Cerebellar nuclear complex (tissue), 1 donor: ENCODE data around the gene CST4.
"Not testable (repeated sequence)": the region's sequence is repeated elsewhere in the genome, so short reads cannot be mapped to it uniquely, and the experiment has no call there.

Experiments
- DNase-seq, 2 experiments: peaks; one replicate each; lab custom pipeline; 2025; lab: John Stamatoyannopoulos, UW

CST4 gene

DNA sequence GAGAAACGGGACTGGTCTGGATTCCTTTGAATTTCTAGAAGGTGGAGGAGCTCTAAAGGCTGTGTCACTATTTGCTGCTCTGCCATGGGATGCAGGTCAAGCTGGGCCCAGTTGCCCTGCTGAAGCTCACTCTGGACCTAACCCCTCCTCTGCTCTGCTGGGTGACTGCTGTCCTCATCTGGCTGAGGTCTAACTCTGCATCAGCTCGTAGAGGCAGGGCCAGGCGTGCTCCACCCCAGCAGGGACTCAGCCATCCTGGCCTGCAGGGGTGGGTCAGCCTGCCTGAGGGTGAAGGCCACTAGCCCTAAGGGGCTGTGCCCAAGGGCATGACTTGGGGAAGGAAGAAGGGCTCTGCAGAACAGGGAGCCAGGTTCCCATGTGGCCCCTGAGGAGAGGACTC, 852 bp downstream of the CST4 start:
- no peak for DNase-seq

DNA sequence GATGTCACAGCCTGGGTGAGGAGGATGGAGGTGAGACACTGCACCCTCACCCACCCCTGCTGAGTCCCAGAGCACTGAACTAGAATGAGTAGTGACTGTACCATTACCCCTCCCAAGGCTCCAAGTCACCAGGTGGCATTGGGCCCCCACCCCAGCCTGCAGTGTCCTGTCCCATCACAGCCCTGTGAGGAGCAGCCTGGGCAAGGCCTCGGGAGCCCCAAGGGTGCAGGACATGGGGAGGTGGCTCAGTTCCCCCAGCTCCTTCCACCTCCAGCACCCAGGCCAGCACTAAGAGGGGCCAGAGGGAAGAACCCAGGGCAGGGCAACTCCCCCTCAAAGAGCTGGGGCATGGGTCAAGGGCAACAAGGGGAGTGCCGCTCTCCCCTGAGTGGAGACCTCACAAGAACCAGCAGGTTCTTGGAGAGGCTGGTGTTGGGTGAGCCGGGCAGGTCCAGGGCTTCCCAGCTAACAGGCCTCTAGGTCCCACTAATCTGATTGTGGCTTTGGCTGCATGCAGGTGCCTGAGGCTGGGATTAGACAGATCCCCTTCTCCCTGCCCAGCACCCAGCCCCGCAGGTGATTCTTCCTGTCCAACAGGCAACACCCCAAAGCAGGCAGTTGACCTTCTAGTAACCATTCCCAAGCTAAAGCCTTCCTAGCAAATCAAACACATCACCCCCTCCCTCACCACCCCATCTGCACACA, 2.6 kb downstream of the CST4 start:
- DNase-seq, result no peak

GRCh38 chr20:23685529-23685896, 3.3 kb downstream of the CST4 start:
- not testable (repeated sequence) for DNase-seq

DNA sequence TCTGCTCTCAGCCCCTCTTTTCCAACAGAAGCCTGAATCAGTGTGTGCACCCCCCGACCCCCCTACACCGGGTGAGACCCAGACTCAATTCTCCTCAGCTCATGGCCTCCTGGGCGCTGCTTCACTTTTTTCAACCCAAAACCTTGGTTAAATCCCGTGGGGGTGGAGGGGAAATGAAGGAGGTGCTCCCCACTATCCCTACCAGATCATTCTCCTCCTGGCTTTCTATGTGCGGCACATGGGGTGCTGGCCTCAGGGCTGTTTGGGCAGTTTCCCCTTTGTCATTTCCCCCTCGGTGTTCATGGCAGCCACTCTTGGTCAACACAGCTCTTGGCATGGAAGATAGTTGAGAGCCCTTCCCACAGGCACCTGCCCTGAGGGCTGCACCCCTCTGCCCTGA, 4.6 kb downstream of the CST4 start:
- DNase-seq, result no peak

GRCh38 chr20:23683807-23684206, 5.0 kb downstream of the CST4 start:
- DNase-seq, result no peak

DNA sequence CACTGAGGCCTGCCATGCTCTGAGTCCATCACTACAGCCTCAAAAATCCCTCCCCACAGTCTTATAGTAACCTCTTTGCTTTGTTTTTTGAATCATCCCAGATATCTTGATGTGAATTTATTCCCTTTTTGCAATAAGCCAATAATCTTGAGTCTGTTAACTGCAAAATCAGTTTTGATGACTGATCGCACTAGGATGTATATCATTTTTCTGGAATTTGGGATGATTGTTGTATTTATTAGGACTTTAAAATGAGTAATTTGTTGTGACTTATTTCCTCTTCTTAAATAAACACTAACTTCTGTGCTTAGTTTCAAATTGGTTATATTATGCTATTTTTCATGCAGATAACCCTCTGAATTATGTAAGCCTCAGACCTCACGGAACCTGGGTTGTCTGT, 5.6 kb downstream of the CST4 start:
- DNase-seq, result no peak

GRCh38 chr20:23680146-23680545, 8.7 kb downstream of the CST4 start:
- DNase-seq, result no peak

GRCh38 chr20:23679133-23680092, 9.4 kb downstream of the CST4 start:
- DNase-seq, result no peak

GRCh38 chr20:23673209-23673608, 15.6 kb downstream of the CST4 start:
- DNase-seq, result no peak

GRCh38 chr20:23672158-23672557, 16.7 kb downstream of the CST4 start:
- DNase-seq, result no peak

DNA sequence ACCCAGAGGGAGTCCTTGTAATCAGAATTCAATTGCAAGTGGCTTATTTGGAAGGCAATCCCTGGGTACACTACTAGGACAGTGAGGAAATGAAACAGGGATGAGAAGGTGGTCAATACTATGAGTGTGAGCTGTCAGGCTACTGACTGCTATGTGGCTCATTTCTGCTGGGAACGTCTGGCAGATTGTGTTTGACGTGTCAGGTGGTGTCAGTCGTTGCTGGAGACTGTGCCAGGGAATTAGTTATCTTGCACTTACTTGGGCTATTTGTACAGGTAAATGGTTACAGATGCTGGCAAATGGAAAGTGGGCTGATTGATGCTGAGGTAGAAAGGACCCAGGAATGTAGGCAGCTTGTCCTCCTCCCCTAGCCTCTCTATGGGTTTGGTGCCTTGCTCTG, 17.4 kb downstream of the CST4 start:
- no peak for DNase-seq

DNA sequence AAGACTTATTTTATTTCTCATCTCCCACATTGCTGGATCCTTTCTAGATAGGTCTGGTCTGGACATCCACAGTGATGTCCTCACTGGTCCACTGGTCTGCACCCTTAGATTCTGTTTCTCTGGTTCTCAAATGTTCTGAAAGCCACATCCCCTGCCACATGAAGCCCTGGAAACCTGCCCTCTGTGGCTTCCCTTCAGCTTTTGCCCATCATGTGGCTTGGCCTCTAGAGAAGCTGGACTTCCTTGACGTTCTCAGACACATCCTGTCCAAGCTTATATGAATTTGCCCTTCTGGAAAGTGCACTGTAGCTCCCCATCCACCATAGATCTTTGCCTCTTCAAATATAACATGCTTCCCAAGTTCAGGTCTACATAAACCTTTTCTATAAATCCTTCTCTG, 18.5 kb downstream of the CST4 start:
- no peak for DNase-seq

DNA sequence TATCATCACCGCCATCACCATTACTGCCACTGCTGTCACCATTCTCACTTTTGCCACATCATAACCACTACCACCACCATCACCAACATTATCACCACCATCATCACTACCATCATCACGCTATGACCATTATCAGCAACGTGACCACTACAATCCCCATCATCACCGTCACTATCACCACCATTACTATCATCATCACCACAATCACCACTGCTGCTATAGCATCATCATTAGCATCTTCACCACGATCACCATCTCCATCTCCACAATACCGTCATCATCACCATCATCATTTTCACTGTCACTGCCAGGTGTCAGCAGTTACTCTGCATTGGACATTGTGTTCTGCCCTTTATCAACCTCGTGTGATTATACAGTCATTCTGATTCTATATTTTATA, 19.0 kb downstream of the CST4 start:
- DNase-seq, result no peak

GRCh38 chr20:23669327-23669726, 19.5 kb downstream of the CST4 start:
- DNase-seq, result no peak

DNA sequence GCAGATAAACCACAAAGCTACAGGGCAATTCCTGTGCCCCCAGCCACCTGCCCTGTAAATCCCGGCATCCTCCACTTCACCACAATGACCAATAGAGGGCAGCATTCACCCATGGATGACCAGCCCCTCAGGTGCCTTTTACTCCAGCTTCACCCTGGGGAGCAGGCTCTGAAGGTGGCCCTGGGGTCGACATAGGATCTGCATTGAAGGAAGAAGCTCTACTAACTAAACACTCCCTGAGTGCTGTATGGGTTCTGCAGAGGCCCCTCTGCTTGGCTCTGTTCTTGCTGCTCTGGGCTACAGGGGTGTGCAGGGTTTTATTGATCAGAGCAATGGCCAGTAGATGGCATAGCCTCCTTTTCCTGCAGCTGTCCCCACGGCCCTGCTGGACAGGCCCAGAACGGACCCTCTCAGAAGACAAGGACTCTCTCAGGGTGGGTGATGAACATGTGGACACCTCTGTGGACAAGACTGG, 20.3 kb downstream of the CST4 start:
- DNase-seq, result no peak

DNA sequence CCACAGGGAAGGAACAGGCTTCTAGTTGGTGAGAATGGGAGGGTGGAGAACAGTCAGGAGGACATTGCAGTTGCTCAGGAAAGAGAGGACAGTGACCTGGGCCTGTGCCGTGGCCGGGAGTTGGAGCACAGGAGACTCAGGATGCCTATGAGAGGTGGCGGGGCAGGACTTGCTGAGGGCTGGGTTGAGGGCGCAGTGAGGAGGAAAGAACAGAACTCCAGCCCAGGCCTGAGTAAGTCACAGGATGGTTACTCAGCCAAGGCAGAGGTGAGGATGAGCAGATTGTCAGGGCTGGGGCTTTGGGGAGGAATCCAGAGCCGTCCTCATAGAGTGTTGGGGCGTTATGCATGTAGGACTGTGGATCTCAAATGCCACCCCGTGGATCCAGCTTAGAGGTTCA, 21.2 kb downstream of the CST4 start:
- no peak for DNase-seq

- DNase-seq, result no peak
Measured at GRCh38 chr20:23666698-23667097, 22.1 kb downstream of the CST4 start.

DNA sequence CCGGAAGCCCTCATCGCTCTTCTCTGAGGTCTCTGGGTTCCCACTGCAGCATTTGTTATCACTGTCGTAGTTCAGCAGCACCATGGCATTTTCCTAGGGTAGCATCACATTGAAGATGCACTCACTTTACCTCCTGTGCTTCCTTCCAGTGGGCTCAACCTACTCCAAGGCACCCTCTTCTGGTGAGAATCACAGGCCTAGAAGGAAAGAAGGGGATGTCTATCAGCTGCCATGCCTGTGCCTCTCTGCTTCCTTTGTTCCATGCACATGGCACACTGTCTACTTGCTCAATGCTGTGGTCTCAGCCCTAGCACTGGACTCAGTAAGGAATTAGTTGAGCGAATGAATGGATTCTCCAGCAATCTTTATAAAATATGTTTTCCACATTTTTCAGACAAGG, 22.6 kb downstream of the CST4 start:
- DNase-seq, result no peak

DNA sequence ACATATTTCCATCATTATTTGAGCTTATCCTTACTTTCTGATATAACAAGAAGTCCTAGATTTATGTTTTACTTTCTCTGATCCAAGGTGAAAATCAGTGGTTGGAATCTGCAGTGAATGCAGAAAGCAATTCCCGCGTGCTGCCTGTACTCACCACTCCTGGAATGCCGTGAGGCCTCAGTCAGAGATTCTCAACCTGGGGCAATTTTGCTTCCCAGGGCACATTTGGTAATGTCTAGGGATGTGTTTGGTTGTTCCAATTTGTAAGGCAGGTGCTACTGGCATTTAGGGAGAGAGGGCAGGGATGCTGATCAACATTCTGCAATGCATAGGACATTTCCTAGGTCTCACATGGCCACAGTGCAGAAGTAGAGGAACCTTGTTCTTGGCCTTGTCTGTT, 23.9 kb downstream of the CST4 start:
- no peak for DNase-seq

DNA sequence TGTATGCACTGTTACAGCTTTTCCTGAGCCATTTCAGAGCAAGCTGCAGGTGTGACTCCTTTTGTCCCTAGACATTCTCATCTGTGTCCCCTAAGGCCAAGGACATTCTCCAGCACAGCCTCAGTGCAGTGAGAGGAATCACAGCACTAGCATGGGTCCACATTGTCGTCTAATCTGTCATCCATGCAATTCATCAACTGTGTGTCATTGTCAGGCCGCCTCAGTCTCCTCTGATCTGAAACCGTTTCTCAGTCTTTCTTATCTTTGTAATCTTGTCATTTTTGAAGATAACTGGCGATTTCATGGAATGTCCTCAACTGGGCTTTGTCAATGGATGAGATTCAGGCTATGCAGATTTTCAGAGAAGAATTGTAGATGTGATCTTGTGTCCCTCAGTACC, 24.8 kb downstream of the CST4 start:
- DNase-seq, result not testable (repeated sequence)

- DNase-seq, result no peak
Measured at GRCh38 chr20:23663180-23663579, 25.7 kb downstream of the CST4 start.

GRCh38 chr20:23662276-23662870, 26.5 kb downstream of the CST4 start:
- no peak for DNase-seq

GRCh38 chr20:23661002-23661429, 27.8 kb downstream of the CST4 start:
- no peak for DNase-seq
